Measurements from ENCODE around the gene CAMKK2. TPM values are rescaled to one million over a fixed set of nuclear protein-coding genes. Genes with fewer than 3 reads are reported as not detected.

CAMKK2 gene
- total and polyA plus RNA-seq, 2 of the 13 experiments (the other 11 are each of a cell fraction or from before 2014, with no cell fraction given) = 18.8 to 20.0 TPM

GRCh38 chr12:121296618-121297434 lies at the start of gene CAMKK2 (continued):
- TF ChIP-seq, protein P1, sequence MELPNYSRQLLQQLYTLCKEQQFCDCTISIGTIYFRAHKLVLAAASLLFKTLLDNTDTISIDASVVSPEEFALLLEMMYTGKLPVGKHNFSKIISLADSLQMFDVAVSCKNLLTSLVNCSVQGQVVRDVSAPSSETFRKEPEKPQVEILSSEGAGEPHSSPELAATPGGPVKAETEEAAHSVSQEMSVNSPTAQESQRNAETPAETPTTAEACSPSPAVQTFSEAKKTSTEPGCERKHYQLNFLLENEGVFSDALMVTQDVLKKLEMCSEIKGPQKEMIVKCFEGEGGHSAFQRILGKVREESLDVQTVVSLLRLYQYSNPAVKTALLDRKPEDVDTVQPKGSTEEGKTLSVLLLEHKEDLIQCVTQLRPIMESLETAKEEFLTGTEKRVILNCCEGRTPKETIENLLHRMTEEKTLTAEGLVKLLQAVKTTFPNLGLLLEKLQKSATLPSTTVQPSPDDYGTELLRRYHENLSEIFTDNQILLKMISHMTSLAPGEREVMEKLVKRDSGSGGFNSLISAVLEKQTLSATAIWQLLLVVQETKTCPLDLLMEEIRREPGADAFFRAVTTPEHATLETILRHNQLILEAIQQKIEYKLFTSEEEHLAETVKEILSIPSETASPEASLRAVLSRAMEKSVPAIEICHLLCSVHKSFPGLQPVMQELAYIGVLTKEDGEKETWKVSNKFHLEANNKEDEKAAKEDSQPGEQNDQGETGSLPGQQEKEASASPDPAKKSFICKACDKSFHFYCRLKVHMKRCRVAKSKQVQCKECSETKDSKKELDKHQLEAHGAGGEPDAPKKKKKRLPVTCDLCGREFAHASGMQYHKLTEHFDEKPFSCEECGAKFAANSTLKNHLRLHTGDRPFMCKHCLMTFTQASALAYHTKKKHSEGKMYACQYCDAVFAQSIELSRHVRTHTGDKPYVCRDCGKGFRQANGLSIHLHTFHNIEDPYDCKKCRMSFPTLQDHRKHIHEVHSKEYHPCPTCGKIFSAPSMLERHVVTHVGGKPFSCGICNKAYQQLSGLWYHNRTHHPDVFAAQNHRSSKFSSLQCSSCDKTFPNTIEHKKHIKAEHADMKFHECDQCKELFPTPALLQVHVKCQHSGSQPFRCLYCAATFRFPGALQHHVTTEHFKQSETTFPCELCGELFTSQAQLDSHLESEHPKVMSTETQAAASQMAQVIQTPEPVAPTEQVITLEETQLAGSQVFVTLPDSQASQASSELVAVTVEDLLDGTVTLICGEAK (IDR thresholded peaks at IDR 0.05) = no peak
- TF ChIP-seq, protein P1 (CRISPR knock-in tag; IDR thresholded peaks at IDR 0.05) = peak; percentile 16; the same call in 1 of the 2 replicates
- peak; percentile 70; the same call in 1 of the 2 replicates for TF ChIP-seq PHF8 (CRISPR knock-in tag; IDR thresholded peaks at IDR 0.05)
- TF ChIP-seq SRSF1 (optimal IDR thresholded peaks at IDR 0.05; ENCODE audit: low read depth, low read length) = peak; percentile 33
- peak; percentile 27 for TF ChIP-seq ZNF883 (CRISPR knock-in tag; IDR thresholded peaks at IDR 0.05; ENCODE audit: not compliant biosample characterization)
- TF ChIP-seq ZEB1 (IDR thresholded peaks at IDR 0.05; ENCODE audit: insufficient replicate concordance, low read depth) = peak; percentile 44
- no peak for TF ChIP-seq SP1 (IDR thresholded peaks at IDR 0.05)
- TF ChIP-seq SP1 (CRISPR knock-in tag; IDR thresholded peaks at IDR 0.05) = peak; percentile 43; the same call in 1 of the 2 replicates
- TF ChIP-seq, protein P2, sequence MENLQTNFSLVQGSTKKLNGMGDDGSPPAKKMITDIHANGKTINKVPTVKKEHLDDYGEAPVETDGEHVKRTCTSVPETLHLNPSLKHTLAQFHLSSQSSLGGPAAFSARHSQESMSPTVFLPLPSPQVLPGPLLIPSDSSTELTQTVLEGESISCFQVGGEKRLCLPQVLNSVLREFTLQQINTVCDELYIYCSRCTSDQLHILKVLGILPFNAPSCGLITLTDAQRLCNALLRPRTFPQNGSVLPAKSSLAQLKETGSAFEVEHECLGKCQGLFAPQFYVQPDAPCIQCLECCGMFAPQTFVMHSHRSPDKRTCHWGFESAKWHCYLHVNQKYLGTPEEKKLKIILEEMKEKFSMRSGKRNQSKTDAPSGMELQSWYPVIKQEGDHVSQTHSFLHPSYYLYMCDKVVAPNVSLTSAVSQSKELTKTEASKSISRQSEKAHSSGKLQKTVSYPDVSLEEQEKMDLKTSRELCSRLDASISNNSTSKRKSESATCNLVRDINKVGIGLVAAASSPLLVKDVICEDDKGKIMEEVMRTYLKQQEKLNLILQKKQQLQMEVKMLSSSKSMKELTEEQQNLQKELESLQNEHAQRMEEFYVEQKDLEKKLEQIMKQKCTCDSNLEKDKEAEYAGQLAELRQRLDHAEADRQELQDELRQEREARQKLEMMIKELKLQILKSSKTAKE (CRISPR knock-in tag; IDR thresholded peaks at IDR 0.05; ENCODE audit: borderline replicate concordance) = 0 out of 2 replicates have a peak, but pooled peaks have one; percentile 33
- TF ChIP-seq, protein P3, sequence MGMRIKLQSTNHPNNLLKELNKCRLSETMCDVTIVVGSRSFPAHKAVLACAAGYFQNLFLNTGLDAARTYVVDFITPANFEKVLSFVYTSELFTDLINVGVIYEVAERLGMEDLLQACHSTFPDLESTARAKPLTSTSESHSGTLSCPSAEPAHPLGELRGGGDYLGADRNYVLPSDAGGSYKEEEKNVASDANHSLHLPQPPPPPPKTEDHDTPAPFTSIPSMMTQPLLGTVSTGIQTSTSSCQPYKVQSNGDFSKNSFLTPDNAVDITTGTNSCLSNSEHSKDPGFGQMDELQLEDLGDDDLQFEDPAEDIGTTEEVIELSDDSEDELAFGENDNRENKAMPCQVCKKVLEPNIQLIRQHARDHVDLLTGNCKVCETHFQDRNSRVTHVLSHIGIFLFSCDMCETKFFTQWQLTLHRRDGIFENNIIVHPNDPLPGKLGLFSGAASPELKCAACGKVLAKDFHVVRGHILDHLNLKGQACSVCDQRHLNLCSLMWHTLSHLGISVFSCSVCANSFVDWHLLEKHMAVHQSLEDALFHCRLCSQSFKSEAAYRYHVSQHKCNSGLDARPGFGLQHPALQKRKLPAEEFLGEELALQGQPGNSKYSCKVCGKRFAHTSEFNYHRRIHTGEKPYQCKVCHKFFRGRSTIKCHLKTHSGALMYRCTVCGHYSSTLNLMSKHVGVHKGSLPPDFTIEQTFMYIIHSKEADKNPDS (CRISPR knock-in tag; IDR thresholded peaks at IDR 0.05) = no peak
- TF ChIP-seq SALL1 (CRISPR knock-in tag; IDR thresholded peaks at IDR 0.05) = peak; percentile 75; the same call in 1 of the 2 replicates
- TF ChIP-seq LCORL (IDR thresholded peaks at IDR 0.05) = no peak
- TF ChIP-seq LCORL (CRISPR knock-in tag; IDR thresholded peaks at IDR 0.05) = peak; percentile 81
- TF ChIP-seq SOX6 (IDR thresholded peaks at IDR 0.05) = no peak
- peak; percentile 64 for TF ChIP-seq SOX6 (CRISPR knock-in tag; IDR thresholded peaks at IDR 0.05)
- TF ChIP-seq HNRNPK (IDR thresholded peaks at IDR 0.05; ENCODE audit: low read depth, low read length, poor library complexity, severe bottlenecking) = peak; percentile 74
- TF ChIP-seq ERF (CRISPR knock-in tag; IDR thresholded peaks at IDR 0.05) = no peak; the same call in 1 of the 2 replicates
